Left lung (tissue), 10 donors: ENCODE results near the gene CIZ1. TPM values are rescaled to one million over a fixed set of nuclear protein-coding genes. Genes with fewer than 3 reads are reported as not detected.
A peak's percentile ranks its signal among the peaks of the same experiment; 100 is the strongest.
"Not testable (repeated sequence)": the region's sequence is repeated elsewhere in the genome, so short reads cannot be mapped to it uniquely, and the experiment has no call there.

Experiments used
- ATAC-seq: fragments of 200-7000 bp; cut with Tn5 transposase; one replicate; pipeline ENCODE4 v1.9.1; 2020; ENCODE audit warnings: moderate library complexity
- DNase-seq, 4 donors: peaks; one replicate each; pipeline ENCODE4 v3.0.0-alpha.2; 2013 to 2020
- H3K27ac ChIP-seq, 2 donors: fragments of 200-600 bp; sonication (generic) in 1 of 2; one replicate each; pipeline versions ENCODE4 v1.5.0 to v1.8.0; 2020 to 2021
- H3K27me3 ChIP-seq, 2 donors: fragments of 200-600 bp; sonication (generic) in 1 of 2; one replicate each; pipeline versions ENCODE4 v1.5.0 to v1.8.0; 2020 to 2021
- H3K36me3 ChIP-seq, 2 donors: fragments of 200-600 bp; sonication (generic) in 1 of 2; one replicate each; pipeline versions ENCODE4 v1.5.0 to v1.8.0; 2020 to 2021
- H3K4me1 ChIP-seq, 2 donors: fragments of 200-600 bp; one replicate each; pipeline ENCODE4 v1.8.0; 2021
- H3K4me3 ChIP-seq, 2 donors: fragments of 200-600 bp; sonication (generic) in 1 of 2; one replicate each; pipeline versions ENCODE4 v1.5.0 to v1.8.0; 2020 to 2021; ENCODE audit warnings: mild to moderate bottlenecking in 1 of 2
- H3K9me3 ChIP-seq, 2 donors: fragments of 200-600 bp; sonication (generic) in 1 of 2; one replicate each; pipeline versions ENCODE4 v1.5.0 to v1.8.0; 2020 to 2021
- CTCF ChIP-seq, 2 donors: fragments of 200-600 bp; sonication (generic) in 1 of 2; IDR thresholded peaks; one replicate each; pipeline versions ENCODE4 v1.5.0 to v1.8.0; 2021; ENCODE audit warnings: antibody characterized with exemption in 2 of 2
- intact Hi-C, 2 donors: fragments of 100-400 bp; cut with DNase I; formaldehyde crosslinking; loops; one replicate each; pipeline versions ENCODE4 v1.11.2 to v1.14.2; 2022
- polyA plus RNA-seq, 6 donors: library from polyadenylated mRNA; unstranded; fragments of 120-200 nt; gene quantifications; one replicate each; pipeline ENCODE4 v1.2.1, GENCODE V29; 2013; ENCODE audit not compliant: insufficient read length in 6 of 6
- total RNA-seq, 2 donors: library from RNA; stranded (reverse); fragmentation: NEBNext Ultra II Directional; extraction: Animal tissue kit (Norgen Biotek cat#: 25700); gene quantifications; one replicate each; pipeline ENCODE4 v1.2.1, GENCODE V29; 2021
- donor health status: DM: no; HTN: yes; CAD: no.
- donor health status: DM: no; HTN: no; CAD: no.

CIZ1 gene
- total and polyA plus RNA-seq, 8 donors: 102 to 163 (median 143) TPM

GRCh38 chr9:128139621-128140020, 51.8 kb downstream of the CIZ1 start:
- Histone ChIP-seq H3K36me3 (no peaks in the 10 kb centered on the region), H3K27ac (no peak overlapping the region), H3K4me3 (no peak overlapping the region), H3K9me3 (no peaks in the 10 kb centered on the region), H3K27me3 (no peaks in the 10 kb centered on the region), H3K4me1 (peaks cover 0 to 10% of the 10 kb centered on the region in 2 donors)
- intact Hi-C loops: no loop called here
- DNase-seq: peak in 1 of 4 donors; percentile 33
- TF ChIP-seq CTCF (IDR thresholded peaks at IDR 0.05): no peak
- no peak for ATAC-seq

GRCh38 chr9:128138001-128138400, 53.4 kb downstream of the CIZ1 start:
- Histone ChIP-seq H3K27ac (no peak overlapping the region), H3K27me3 (no peaks in the 10 kb centered on the region), H3K36me3 (no peaks in the 10 kb centered on the region), H3K4me1 (no peaks in the 10 kb centered on the region), H3K4me3 (no peak overlapping the region), H3K9me3 (no peaks in the 10 kb centered on the region)
- no peak for TF ChIP-seq CTCF (IDR thresholded peaks at IDR 0.05)
- peak in 1 of 4 donors; percentile 8 for DNase-seq
- no peak for ATAC-seq
- intact Hi-C loops: no loop called here

- H3K27me3 ChIP-seq: no peaks in the 10 kb centered on the region
- DNase-seq (peak in 1 of 4 donors; percentile 35), ATAC-seq (no peak)
- no peaks in the 10 kb centered on the region for H3K36me3 ChIP-seq
- no peaks in the 10 kb centered on the region for H3K4me1 ChIP-seq
- H3K4me3 ChIP-seq: no peak overlapping the region
- H3K27ac ChIP-seq: no peak overlapping the region
- TF ChIP-seq CTCF (IDR thresholded peaks at IDR 0.05): no peak
- intact Hi-C loops: no loop called here
- H3K9me3 ChIP-seq: no peaks in the 10 kb centered on the region
Observed at GRCh38 chr9:128136816-128137793, 54.3 kb downstream of the CIZ1 start.

- H3K27ac ChIP-seq, H3K27me3 ChIP-seq, ATAC-seq, H3K4me1 ChIP-seq, H3K4me3 ChIP-seq, H3K9me3 ChIP-seq, H3K36me3 ChIP-seq, intact Hi-C loops: not testable (repeated sequence)
- DNase-seq: peak in 1 of 4 donors; percentile 23
Observed at GRCh38 chr9:128135561-128135960, 55.8 kb downstream of the CIZ1 start.

GRCh38 chr9:128132139-128132538, 59.2 kb downstream of the CIZ1 start:
- H3K4me1 ChIP-seq, H3K27ac ChIP-seq, H3K4me3 ChIP-seq, ATAC-seq, H3K36me3 ChIP-seq, H3K27me3 ChIP-seq, intact Hi-C loops, H3K9me3 ChIP-seq: not testable (repeated sequence)
- DNase-seq: peak in 2 of 4 donors; percentile 9 to 34

GRCh38 chr9:128131346-128131745, 60.0 kb downstream of the CIZ1 start:
- H3K9me3 ChIP-seq, H3K36me3 ChIP-seq, ATAC-seq, H3K27me3 ChIP-seq, H3K4me3 ChIP-seq, intact Hi-C loops, H3K27ac ChIP-seq: not testable (repeated sequence)
- DNase-seq: peak in 1 of 4 donors; percentile 21
- H3K4me1 ChIP-seq: peaks cover 6 to 17% of the 10 kb centered on the region in 2 donors

- ATAC-seq, H3K9me3 ChIP-seq, intact Hi-C loops, H3K27ac ChIP-seq, H3K36me3 ChIP-seq, H3K27me3 ChIP-seq, H3K4me3 ChIP-seq: not testable (repeated sequence)
- DNase-seq: peak in 1 of 4 donors; percentile 32
- H3K4me1 ChIP-seq: peaks cover 6 to 24% of the 10 kb centered on the region in 2 donors
Observed at GRCh38 chr9:128130651-128131050, 60.7 kb downstream of the CIZ1 start.
